Fibroblast of gingiva (primary cell): Measurements from ENCODE around the gene RAB7B.
A peak's percentile ranks its signal among the peaks of the same experiment; 100 is the strongest.
"Not testable (repeated sequence)": the region's sequence is repeated elsewhere in the genome, so short reads cannot be mapped to it uniquely, and the experiment has no call there.

Experiments used
- DNase-seq: peaks from one replicate; pipeline ENCODE4 v3.0.0-alpha.2; 2011; ENCODE audit warnings: low read depth

Gene RAB7B

GRCh38 chr1:205996641-205997040 lies 6.6 kb downstream of the RAB7B start:
- not testable (repeated sequence) for DNase-seq

- no peak for DNase-seq
Measured at GRCh38 chr1:205994346-205994745, 8.8 kb downstream of the RAB7B start.

DNA sequence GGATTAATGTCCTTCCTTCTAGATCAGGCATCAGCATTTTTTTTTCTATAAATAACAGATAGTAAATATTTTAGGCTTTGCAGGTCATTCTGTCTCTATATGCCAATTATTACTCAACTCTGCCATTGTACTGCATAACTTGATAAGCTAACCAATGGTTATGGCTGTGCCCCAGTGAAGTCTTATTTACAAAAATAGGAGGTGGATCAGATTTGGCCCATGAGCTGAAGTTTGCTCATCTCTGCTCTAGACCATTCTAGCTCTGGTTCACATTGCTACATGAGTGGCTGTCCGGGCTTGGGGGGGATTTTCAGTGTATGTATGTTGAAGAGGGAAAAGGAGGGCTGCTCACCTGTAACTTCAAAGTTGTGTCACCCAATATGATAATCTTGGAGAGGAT lies 10.1 kb downstream of the RAB7B start:
- DNase-seq, result no peak

DNA sequence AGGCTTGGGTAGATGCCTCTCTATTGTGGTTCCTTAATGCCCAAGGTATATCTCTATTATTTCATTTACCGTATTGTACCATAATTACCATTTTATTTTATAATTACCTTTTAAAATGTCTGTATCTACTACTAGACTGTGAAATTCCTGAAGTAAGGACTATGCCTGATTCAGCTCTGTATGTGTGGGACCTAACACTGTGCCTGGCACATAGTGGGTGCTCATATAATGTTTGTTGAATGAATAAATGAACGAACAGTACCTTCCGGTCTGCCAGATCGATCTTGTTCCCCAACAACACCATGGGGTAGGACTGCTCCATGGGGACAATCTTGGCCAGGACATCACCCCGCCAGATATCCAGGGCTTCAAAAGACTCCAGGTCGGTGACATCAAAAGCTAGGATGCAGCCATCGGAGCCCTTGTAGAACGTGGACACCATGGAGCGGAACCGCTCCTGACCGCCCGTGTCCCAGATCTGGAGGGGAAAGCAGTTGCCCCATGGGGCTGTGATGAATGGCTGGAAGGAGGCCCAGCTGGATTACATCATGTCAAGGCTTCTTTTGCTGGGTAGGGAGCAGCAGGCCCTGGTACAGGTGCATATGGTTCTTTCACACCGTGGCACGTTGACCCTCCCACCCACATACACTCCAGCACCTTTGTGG lies 10.8 kb downstream of the RAB7B start:
- no peak for DNase-seq

DNA sequence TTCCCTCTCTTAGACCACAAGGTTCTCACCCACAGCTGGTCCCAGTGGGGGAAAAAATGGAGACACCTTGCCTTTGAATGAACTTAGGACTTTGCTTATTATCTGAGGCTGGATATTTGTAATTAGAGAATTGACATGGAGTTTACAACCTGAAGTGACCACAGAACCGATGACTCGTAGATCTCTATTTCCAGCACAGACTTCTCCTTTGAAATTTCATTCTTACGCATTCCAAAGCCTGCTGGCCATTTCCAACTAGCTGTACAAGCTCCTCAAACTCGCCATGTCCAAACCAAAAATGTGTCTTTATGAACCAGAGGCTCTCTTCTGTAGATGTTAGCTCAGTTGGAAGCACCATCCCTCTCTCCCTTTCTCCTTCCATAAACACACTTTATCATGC lies 12.0 kb downstream of the RAB7B start:
- DNase-seq, result no peak

- no peak for DNase-seq
Measured at GRCh38 chr1:205990226-205990625, 13.0 kb downstream of the RAB7B start.

GRCh38 chr1:205989786-205990185 lies 13.4 kb downstream of the RAB7B start:
- DNase-seq, result no peak

- DNase-seq, result no peak
Measured at GRCh38 chr1:205988585-205988995, 14.6 kb downstream of the RAB7B start.

DNA sequence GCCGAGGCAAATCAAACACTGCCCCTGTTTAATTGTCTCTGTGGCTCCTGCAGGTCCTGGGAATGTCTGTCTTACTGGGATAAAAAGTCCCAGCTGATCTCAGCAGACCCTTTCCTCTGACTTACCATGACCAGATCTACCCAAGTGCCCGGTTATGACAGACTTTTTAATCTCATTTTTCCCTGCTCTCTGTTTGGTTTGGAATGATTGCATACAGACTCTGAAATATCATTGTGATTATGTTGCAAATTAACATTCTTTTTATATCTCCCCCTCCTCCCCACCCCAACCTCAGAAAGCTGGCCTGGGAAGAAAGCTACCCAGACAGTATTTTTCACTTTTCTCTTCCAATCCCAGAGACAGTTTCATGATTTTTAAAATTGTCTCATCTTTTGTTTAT lies 16.3 kb downstream of the RAB7B start:
- DNase-seq, result no peak

GRCh38 chr1:205986292-205986691 lies 16.9 kb downstream of the RAB7B start:
- DNase-seq, result no peak

GRCh38 chr1:205985330-205986005 lies 17.7 kb downstream of the RAB7B start:
- no peak for DNase-seq

- peak; percentile 34 for DNase-seq
Measured at GRCh38 chr1:205983925-205984725, 19.1 kb downstream of the RAB7B start.

DNA sequence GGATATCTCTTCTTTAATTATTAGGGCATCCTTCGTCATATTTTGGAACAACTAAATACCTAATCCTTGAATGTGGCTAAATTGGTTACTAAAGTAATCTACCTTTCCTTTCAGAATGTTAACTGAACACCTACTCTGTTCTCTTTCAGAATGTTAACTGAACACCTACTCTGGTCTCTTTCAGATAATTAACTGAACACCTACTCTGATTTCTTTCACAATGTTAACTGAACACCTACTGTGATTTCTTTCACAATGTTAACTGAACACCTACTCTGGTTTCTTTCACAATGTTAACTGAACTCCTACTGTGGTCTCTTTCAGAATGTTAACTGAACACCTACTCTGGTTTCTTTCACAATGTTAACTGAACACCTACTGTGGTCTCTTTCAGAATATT lies 21.9 kb downstream of the RAB7B start:
- DNase-seq, result no peak

- DNase-seq, result no peak
Measured at GRCh38 chr1:205980237-205980870, 22.8 kb downstream of the RAB7B start.

DNA sequence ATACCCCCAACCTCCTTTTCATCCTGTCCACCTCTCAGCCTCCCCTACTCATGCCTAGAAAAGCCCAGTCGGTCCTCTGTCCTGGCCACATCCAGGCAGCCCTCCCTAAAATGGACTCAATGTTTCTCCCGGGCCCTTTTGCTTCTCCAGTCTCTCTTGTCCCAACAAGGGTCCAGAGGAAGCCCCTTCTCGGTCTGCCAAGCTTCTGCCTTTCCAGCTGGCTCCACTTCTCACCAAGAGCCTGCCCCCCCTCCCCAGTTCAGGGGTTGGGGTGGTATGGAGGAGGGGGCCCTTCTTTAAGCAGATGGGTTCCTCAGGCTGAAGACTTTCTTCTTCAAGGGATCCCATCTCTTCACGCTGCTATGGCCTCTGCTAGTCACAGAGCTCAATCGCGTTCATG lies 23.9 kb downstream of the RAB7B start:
- no peak for DNase-seq

DNA sequence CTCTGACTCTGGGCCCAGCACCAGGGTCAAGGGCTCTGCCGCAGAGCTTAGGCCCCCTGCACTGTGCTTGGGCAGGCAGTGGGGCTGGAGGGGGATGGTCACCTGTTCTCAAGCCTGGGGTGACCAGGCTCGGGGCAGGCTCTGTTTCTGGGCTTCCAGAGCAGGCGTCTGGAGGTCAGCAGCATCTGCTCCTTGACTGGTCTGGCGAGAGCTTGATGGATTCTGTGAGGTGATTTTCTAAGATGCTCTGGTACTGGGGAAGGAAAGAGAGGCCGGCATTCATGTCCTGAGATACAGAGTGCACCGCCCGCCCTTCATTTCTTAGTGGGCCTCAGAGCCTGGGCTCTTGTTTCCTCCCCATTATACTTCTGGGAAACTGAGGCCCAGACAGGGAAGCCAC lies 24.5 kb downstream of the RAB7B start:
- no peak for DNase-seq

DNA sequence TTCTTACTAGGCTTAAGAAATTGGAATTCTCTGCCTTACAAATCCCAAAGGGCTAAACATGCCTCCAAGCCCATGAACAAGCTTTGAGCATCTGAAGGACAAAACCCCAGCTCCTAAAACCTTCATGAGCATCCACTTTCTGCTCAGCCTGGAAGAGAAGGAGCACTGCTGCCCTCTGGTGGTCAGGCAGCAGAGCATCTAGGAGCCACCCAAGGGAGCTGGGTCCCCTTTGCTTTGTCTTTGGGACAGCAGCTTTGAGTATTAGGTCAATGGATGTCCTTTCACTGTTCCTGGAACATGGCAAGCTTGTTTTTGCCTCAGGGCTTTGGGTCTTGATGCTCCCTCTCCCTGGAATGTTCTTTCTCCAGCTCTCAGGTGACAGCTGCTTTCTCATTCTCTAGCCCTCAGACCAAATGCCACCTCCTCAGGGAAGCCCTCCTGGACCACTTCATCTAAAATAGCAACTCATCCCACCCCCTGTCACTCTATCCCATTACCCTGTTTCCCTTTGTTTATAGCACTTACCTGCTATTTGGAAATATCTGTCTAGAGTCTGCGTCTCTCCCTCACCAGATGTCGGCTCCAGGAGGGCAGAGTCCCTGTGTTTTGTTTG lies 25.7 kb downstream of the RAB7B start:
- peak; percentile 85 for DNase-seq

- peak; percentile 12 for DNase-seq
Measured at GRCh38 chr1:205976708-205977401, 26.3 kb downstream of the RAB7B start.

DNA sequence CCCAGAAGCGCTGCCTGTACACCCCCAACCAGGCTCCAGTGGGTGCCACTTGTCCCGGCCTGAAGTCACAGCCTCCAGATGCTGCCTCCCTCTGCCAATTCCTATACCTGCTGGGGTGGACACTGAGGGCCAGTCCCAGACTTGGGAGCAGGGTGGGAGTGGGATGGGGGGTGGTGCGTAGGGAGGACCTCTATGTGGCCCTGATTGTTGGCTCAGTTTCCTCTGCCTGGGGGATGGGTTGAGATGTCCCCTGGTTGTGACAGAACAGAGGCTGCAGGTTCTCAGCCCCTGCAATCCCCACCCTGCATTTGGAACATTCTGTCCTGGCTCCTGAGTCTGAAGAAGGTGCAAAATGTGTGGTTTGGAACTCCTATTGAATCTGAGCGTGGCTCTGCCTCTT lies 27.2 kb downstream of the RAB7B start:
- no peak for DNase-seq

DNA sequence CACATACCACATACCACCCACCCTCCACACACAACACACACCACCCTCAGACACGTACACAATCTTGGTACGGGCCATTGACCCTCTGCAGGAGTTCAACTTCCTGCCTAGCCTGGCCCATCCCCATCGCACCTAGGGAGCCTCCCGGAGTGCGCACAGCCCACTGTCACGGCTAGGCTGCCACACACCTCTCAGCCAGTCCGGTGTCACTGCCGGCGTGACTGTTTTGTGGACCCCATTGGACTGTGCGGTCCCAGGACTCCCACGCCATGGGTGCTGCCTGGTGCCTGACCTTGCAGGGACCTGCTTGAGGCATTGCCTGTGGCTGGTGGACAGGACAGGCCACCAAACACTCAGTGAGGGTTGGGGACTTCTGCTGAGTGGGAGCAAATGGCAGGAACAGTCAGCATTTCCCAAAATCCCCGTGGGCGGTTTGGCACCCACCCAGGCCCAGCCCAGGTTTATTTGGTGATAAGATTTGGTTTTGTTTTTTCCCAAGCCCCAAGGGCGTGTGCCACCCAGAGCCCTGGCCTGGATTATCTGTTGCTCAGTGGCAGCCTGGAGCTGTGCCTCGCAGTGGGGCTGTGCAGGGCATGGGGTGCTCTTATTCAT lies 27.7 kb downstream of the RAB7B start:
- no peak for DNase-seq

DNA sequence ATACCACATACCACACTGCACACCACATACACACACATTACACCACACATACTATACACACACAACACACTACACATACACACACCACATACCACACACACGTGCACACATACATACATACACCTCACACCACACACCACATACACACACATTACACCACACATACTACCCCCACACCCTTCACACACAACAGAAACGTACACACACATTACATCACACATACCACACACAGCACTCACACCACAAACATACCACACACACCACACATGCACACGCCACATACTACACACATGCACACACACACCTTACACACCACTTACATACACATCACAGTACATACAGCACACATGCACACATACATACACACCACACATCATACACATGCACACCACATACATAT lies 28.5 kb downstream of the RAB7B start:
- no peak for DNase-seq
